HCT116 (cell line): ENCODE results near the gene GMDS.

ENCODE experiments used
- ATF3 ChIP-seq: IDR thresholded peaks from 2 replicates; pipeline ENCODE4 v1.6.1; 2012
- CTCF ChIP-seq, 3 experiments: fragments of 200-600 bp in 1 of 3; sonication (generic) in 1 of 3; IDR thresholded peaks in 2 of 3; conservative IDR thresholded peaks in 1 of 3; 2 replicates each; pipeline ENCODE4 v1.5.1; 2012 to 2017; ENCODE audit warnings: low read depth in 2 of 3, low read length in 2 of 3, antibody characterized with exemption in 1 of 3, borderline replicate concordance in 1 of 3, control low read depth in 1 of 3, mild to moderate bottlenecking in 1 of 3, mixed read lengths in 1 of 3, mixed run types in 1 of 3, moderate library complexity in 1 of 3; ENCODE audit not compliant: insufficient read depth in 1 of 3
- ELF1 ChIP-seq: IDR thresholded peaks from 2 replicates; pipeline ENCODE4 v1.6.1; 2012; ENCODE audit warnings: low read depth, borderline replicate concordance
- POLR2A ChIP-seq: IDR thresholded peaks from 2 replicates; pipeline ENCODE4 v1.7.0; 2011; ENCODE audit warnings: borderline replicate concordance; ENCODE audit not compliant: insufficient read depth, insufficient read length; ENCODE audit errors: extremely low read depth
- POLR2AphosphoS5 ChIP-seq: IDR thresholded peaks from 2 replicates; pipeline ENCODE4 v1.6.1; 2011; ENCODE audit warnings: mild to moderate bottlenecking, low read depth, low read length, moderate library complexity
- RAD21 ChIP-seq: IDR thresholded peaks from 2 replicates; pipeline ENCODE4 v1.6.1; 2012; ENCODE audit warnings: low read depth, mild to moderate bottlenecking
- REST ChIP-seq: IDR thresholded peaks from 2 replicates; pipeline ENCODE4 v1.6.1; 2012; ENCODE audit warnings: low read depth
- SP1 ChIP-seq: IDR thresholded peaks from 2 replicates; pipeline ENCODE4 v1.6.1; 2012; ENCODE audit warnings: low read depth
- SRF ChIP-seq: IDR thresholded peaks from 2 replicates; pipeline ENCODE4 v1.6.1; 2012; ENCODE audit warnings: low read depth
- ZNF274 ChIP-seq: fragments of 200-500 bp; sonication (Bioruptor generic); IDR thresholded peaks from 2 replicates; pipeline ENCODE4 v1.6.1; 2014; ENCODE audit warnings: mild to moderate bottlenecking, low read depth, low read length, inconsistent platforms
- TF ChIP-seq, protein P1 (sequence below): IDR thresholded peaks from 2 replicates; pipeline ENCODE4 v1.6.1; 2011; ENCODE audit warnings: mild to moderate bottlenecking, low read length, moderate library complexity; ENCODE audit not compliant: insufficient replicate concordance; ENCODE audit errors: extremely low read depth

GRCh38 chr6:2230659-2231277, 14.6 kb downstream of the GMDS start:
- TF ChIP-seq CTCF (IDR thresholded peaks at IDR 0.05 in 2 of 3, conservative IDR thresholded peaks at IDR 0.05 in 1 of 3; ENCODE audit: borderline replicate concordance in 1 of 3, insufficient read depth in 1 of 3, low read depth in 2 of 3, low read length in 2 of 3) (no peak), POLR2AphosphoS5 (no peak), POLR2A (no peak), RAD21 (no peak), SP1 (no peak), SRF (no peak), ELF1 (no peak), REST (no peak), ATF3 (no peak), ZNF274 (no peak)
- TF ChIP-seq, protein P1, sequence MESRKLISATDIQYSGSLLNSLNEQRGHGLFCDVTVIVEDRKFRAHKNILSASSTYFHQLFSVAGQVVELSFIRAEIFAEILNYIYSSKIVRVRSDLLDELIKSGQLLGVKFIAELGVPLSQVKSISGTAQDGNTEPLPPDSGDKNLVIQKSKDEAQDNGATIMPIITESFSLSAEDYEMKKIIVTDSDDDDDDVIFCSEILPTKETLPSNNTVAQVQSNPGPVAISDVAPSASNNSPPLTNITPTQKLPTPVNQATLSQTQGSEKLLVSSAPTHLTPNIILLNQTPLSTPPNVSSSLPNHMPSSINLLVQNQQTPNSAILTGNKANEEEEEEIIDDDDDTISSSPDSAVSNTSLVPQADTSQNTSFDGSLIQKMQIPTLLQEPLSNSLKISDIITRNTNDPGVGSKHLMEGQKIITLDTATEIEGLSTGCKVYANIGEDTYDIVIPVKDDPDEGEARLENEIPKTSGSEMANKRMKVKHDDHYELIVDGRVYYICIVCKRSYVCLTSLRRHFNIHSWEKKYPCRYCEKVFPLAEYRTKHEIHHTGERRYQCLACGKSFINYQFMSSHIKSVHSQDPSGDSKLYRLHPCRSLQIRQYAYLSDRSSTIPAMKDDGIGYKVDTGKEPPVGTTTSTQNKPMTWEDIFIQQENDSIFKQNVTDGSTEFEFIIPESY, result no peak
